Body of pancreas (tissue), 4 donors: ENCODE data around the gene RHBDD3.

Experiments used
- POLR2A ChIP-seq, 3 donors: fragments of 450-650 bp; IDR thresholded peaks; one replicate each; pipeline ENCODE4 v1.6.1; 2016; ENCODE audit warnings: antibody characterized with exemption in 3 of 3, mild to moderate bottlenecking in 2 of 3
- TF ChIP-seq, protein P1 (sequence below), 7 experiments: fragments of 450-650 bp in 4 of 7; fragments of 200-600 bp in 3 of 7; sonication (generic) in 3 of 7; IDR thresholded peaks; one replicate each; pipeline ENCODE4 v1.5.1; 2016 to 2019; ENCODE audit warnings: antibody characterized with exemption in 7 of 7

DNA sequence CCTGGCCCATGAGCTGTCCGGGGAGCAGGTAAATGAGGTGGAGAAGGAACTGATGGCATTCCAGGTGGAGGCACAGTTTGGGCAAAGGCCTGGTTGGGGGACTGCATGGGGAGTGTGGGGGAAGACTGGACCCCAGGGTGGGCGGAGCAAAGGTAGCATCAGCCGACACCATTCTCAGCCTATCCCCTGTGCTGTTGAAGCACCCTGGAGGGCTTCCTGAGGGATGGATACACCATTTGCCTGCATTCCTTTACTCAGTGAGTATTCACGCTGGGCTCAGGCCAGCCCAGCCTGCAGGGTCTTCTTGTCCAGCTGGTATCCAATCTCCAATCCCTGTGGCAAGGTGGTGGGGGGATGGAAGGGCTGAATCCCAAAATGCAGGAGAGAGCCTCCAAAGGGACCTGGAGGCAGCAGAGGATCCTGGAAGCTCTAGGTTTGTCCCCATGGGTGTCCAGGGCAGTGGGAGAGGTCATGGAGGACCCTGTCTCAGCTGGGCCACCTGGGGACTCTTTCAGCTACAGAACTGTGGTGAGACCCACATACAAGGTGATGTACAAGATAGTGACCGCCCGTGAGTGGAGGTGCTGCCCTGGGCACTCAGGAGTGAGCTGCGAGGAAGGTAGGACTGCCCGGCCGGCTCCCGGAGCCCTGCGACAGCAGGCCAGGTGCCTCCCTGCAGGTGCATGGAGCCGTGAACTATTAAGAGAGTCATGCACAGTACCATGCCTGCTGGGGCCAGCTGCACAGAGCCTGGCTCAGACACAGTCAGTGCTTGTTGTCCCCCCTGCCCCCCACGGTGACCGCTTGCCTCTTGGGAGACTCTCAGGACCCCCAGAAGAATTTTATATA is 52.5 kb downstream of the RHBDD3 start:
- TF ChIP-seq, protein P1, sequence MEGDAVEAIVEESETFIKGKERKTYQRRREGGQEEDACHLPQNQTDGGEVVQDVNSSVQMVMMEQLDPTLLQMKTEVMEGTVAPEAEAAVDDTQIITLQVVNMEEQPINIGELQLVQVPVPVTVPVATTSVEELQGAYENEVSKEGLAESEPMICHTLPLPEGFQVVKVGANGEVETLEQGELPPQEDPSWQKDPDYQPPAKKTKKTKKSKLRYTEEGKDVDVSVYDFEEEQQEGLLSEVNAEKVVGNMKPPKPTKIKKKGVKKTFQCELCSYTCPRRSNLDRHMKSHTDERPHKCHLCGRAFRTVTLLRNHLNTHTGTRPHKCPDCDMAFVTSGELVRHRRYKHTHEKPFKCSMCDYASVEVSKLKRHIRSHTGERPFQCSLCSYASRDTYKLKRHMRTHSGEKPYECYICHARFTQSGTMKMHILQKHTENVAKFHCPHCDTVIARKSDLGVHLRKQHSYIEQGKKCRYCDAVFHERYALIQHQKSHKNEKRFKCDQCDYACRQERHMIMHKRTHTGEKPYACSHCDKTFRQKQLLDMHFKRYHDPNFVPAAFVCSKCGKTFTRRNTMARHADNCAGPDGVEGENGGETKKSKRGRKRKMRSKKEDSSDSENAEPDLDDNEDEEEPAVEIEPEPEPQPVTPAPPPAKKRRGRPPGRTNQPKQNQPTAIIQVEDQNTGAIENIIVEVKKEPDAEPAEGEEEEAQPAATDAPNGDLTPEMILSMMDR (IDR thresholded peaks at IDR 0.05) = no peak
- no peak for TF ChIP-seq POLR2A (IDR thresholded peaks at IDR 0.05)
